Measurements from ENCODE around the gene SYTL1.

SYTL1 gene

GRCh38 chr1:27363766-27364695, 22.2 kb downstream of the SYTL1 start:
- no peak for DNase-seq

DNA sequence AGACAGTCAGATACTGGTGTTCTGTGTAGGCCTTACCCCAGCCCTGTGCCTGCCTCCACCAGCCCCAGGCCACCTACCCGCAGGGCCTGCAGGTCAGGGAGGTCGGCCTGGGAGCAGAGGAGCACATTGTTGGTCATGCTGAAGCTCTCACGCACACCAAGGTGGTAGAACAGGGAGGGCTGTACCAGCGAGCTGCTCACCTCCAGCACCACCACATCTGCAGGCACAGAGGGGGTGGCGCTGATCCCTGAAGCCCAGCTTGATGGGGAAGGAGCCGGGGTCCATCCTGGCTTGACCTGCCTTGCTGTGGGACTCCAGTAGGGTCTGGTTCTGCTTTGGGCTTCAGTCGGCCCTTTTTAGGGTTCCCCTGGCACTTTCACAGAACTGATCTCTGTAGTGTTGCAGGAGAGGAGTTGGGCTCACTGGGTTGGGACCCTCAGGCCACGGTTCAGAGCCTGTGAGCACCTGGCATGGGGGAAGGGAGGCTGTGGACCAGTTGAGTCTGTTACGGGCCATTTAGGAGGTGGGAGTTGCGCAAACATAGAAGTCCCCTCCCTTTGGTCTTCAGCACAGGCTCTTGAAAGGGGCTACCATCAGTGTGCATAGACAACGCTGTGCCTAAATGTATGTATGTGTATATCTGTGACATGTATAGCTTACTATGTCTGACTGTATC, 23.0 kb downstream of the SYTL1 start:
- DNase-seq: no peak

- peak; percentile 12 to 84 (median 66) for DNase-seq
These were observed 23.7 kb downstream of the SYTL1 start for GRCh38 chr1:27365372-27366112.

- peak in 28 of 56 donors; percentile 16 to 69 (median 44) for DNase-seq
These were observed 24.2 kb downstream of the SYTL1 start for GRCh38 chr1:27366113-27366410.

DNA sequence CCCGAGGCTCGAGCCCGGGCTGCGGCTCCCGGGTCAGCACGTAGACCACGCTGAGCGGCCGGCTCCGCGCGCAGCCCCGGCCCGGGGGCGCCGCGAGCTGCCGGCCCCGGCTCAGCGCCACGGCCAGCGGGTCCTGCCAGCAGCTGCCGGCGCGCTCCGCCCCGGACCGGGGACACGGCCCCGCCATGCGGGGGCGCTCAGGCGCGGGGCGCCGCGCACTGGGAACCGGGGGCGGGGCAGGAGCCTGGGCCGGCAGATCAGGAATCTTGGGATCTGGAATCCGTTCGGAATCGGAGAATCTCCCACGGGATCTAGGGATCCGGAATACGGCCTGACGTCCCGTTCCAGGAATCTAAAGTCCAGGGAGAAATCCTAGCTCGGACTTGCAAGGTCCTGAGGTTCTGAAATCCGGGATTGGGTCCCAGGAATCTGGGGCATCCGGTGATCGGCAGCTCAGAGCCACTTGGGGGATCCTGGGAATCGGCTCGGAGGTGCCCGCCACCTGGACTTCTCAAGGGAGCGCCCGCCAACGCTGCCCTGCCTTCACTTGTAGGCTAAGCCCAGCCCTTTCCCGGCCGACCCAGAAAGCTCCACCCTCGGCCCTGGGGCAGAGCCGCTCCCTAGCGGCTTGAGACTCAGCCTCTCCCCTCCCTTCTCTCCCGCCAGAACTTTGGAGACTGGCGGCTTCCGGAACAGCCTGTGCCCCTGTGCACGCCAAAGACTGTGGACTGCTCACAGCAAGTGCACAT, 24.8 kb downstream of the SYTL1 start, which contains the start of gene MAP3K6:
Gene MAP3K6 (minus strand): TSS at position 551 of the 749 bp plus-strand sequence. CDS start 364 bp downstream, at position 187.
- peak in 34 of 56 donors; percentile 11 to 63 (median 40) for DNase-seq

GRCh38 chr1:27367160-27367650, 25.4 kb downstream of the SYTL1 start:
- DNase-seq: no peak

- no peak for DNase-seq
These were observed 27.2 kb downstream of the SYTL1 start for GRCh38 chr1:27368869-27369582.

DNA sequence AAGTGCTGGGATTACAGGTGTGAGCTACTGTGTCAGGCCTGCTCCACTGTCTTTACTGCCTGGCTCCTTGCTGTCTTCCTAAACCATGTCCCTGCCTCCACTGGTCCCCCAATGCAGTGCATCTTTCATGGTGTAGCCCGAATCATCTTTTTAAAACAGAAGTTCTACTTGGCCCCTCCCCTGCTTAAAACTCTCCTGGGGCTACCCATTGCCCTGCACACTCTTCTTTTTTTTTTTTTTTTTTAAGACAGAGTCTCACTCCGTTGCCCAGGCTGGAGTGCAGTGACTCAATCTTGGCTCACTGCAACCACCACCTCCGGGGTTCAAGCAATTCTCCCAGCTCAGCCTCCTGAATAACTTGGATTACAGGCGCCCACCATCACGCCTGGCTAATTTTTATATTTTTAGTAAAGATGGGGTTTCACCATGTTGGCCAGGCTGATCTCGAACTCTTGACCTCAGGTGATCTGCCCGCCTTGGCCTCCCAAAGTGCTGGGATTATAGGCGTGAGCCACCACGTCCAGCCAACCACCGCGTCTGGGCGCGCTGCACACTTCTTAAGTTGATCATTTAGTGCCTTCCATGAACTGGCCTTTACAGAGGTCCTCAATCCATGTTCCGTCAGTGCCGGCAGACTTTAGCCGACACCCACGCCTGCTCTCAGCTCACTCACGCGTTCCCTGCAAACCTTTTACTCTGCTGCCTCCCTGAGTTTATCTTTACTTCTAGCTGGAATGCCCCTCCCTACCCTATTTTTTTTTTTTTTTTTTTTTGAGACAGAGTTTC, 30.4 kb downstream of the SYTL1 start:
- DNase-seq: no peak

- no peak for DNase-seq
These were observed 31.2 kb downstream of the SYTL1 start for GRCh38 chr1:27372808-27373690.

- no peak for DNase-seq
These were observed 32.7 kb downstream of the SYTL1 start, which contains the start of gene FCN3 for GRCh38 chr1:27374362-27375086. Gene FCN3, minus strand, starts transcription at chr1:27374824. Its CDS starts 6 bp downstream, at chr1:27374818.

DNA sequence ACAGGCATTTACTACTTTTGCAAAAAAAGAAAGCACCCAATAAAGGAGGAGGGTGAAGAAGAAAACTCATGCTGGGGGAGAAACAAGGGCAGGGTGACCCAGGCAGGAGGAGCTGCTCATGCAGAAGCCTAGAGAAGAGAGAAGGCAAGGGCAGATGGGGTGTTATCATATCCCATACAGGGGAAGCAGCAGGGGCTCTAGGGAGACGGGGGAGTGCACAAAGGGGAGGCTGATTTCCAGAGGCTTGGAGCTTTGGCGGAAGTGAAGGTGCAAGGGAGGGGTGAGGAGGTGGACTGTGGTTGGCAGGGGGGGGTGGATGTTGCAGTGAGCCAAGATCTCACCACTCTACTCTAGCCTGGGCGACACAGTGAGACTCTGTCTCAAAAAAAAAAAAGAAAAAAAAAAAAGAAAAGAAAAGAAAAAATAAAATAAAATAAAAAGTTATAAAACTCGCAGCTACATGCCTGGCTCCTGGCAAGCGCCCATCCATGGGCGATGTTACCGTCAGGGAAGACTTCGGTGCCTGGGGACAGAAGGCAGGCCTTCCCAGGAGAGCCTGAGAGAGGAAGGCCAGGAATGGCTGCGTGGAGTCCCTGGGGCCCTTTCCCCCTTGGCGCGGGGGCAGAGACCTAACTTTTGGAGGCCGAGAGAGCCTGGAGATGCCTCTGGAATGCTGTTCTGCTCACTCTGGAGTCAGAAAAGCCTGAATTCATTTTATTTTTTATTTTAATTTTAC, 36.1 kb downstream of the SYTL1 start:
- no peak for DNase-seq

DNA sequence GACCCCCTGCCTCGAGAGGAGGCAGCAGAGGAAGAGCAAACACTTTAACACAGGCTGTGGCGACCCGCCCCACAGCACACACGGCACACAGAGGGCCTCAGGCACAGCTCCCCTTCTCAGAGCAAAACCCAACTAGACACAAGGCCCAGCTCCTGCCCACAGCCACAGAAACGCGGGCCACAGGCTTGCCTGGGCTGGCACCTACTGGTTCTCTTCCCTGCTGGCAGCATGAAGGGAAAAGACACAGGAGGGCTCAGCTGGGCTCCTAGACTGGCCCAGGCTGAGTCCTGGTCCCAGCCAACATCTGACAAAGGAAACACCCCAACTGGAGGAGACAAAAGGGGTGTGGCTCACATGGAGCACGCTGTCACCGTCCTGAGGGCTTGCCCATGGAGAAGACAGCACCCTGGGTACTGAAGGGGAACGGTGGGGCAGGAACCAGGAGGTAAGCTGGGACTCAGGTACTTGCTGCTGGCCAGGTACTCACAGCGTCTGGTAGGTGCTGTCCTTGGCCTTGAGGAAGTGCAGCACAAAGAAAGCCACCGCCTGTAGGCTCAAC, 37.8 kb downstream of the SYTL1 start:
- no peak for DNase-seq

DNA sequence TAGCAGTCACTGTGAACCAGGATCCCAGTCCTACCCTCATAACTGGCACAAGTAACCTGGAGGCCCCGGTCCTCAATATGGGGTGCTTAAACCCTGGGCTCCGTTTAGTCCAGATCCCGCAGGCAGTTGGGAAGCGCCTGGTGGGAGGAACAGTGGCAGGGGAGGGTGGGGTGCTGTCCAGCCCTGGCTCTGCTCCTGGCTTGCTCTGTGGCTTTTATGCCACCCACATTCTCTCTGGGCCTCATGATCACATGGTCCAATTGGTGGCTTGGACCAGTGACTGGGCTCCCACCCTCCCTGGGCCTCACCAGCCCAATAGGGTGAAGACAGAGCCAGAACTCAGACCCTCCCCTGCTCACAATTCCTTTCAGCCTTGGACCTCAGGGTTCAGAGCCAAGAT, 38.4 kb downstream of the SYTL1 start:
- DNase-seq: no peak

DNA sequence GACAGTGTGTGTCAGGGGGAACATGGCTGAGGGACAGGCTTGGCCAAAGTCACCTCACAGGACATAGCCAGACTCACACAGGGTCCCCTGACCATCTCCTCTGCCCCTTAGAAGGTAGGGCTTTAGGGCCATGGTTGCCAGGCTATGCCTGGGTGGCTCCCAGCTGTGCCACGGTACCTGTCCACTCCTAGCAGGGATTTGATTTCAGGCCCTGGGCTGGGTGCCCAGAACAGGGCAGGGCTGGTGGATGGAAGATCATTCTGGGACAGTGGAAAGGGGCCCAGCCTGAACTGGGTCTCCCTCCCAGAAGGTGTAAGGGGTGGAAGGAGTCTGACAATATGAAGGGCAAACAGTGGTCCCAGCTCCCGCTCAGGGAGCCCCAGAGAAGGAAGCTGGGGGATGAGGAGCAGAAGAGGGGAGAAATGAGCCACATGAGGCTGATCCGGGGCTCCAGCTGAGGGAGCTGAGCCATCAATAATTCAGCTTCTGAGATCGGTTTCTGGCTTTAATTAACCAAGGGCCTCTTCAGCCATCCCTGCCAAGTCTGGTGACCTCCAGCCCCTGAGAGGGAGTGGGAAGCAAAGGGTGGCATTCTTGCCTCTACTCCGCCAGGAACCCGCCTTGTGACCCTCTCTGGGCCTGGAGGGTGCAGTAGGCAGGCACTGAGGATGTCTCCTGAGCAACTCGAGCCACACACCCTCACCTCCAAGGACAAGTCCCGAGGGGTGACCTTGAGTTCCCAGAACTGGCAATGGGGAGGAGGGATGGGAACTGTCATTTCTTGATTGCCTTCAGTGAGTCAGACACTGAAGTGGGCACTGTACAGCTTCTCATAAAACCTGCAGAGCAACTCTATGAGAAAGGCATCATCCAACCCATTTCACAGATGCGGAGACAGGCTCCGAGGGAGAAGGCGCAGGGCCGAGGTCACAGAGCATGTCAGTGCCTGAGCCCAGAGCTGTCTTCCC, 39.2 kb downstream of the SYTL1 start:
- DNase-seq: no peak
